ENCODE measurements around the gene G6PC2. TPM values are rescaled to one million over a fixed set of nuclear protein-coding genes. Genes with fewer than 3 reads are reported as not detected.

The G6PC2 gene
- total RNA-seq, 1 experiment from 2014 or later: not detected

GRCh38 chr2:168890006-168890782, 10.9 kb upstream of the G6PC2 start, which contains the start of gene SPC25:
Gene SPC25 (minus strand): TSS chr2:168890430. CDS start chr2:168889519, 911 bp downstream.
- peak; percentile 93 to 94 for DNase-seq
- Histone ChIP-seq H3K4me1 (no peaks in the 10 kb centered on the region; the same call in 1 of the 2 replicates), H3K4me3 (ENCODE audit: low read depth, low read length) (peak within 1 kb of the TSS; percentile 75), H3K9me3 (no peaks in the 10 kb centered on the region), H3K27me3 (replicated peaks; ENCODE audit: control insufficient read depth, insufficient read depth, low read length) (no peaks in the 10 kb centered on the region), H3K36me3 (ENCODE audit: control insufficient read depth, insufficient read depth, low read length) (no peaks in the 10 kb centered on the region)
- CTCF ChIA-PET: interaction anchor here (0.5 kb wide), 1 partner anchor 715 kb away, joined by 4 read pairs; no protein-coding TSS in a partner anchor
- POLR2A ChIA-PET: no interaction called here
- no peak for TF ChIP-seq CTCF (IDR thresholded peaks at IDR 0.05; ENCODE audit: insufficient read depth in 1 of 2, low read depth in 1 of 2, low read length in 1 of 2, severe bottlenecking in 1 of 2, unreplicated experiment in 1 of 2)
- H3K4me3 Mint-ChIP-seq (ENCODE audit: unreplicated experiment): peak within 1 kb of the TSS; percentile 94
- intact Hi-C loops (cut with micrococcal nuclease; ENCODE audit: unreplicated experiment): no loop called here
- no peaks in the 10 kb centered on the region for H3K9me3 Mint-ChIP-seq (ENCODE audit: unreplicated experiment)
- peaks cover 13% of the 10 kb centered on the region for H3K27me3 Mint-ChIP-seq (ENCODE audit: insufficient read depth, unreplicated experiment)
- no peaks in the 10 kb centered on the region for H3K4me1 Mint-ChIP-seq (ENCODE audit: low read depth, unreplicated experiment)
- peak within 1 kb of the TSS; percentile 91 for H3K27ac Mint-ChIP-seq (ENCODE audit: unreplicated experiment)
- peaks cover 20% of the 10 kb centered on the region for H3K36me3 Mint-ChIP-seq (ENCODE audit: insufficient read depth, unreplicated experiment)
- BruUV-seq (replicated peaks): TSS peak; percentile 59

GRCh38 chr2:168892327-168892726, 8.8 kb upstream of the G6PC2 start:
- no peak for TF ChIP-seq CTCF (IDR thresholded peaks at IDR 0.05; ENCODE audit: insufficient read depth in 1 of 2, low read depth in 1 of 2, low read length in 1 of 2, severe bottlenecking in 1 of 2, unreplicated experiment in 1 of 2)
- Mint-ChIP-seq H3K27ac (ENCODE audit: unreplicated experiment) (no peak overlapping the region), H3K27me3 (ENCODE audit: insufficient read depth, unreplicated experiment) (peaks cover 17% of the 10 kb centered on the region), H3K4me3 (ENCODE audit: unreplicated experiment) (no peak overlapping the region), H3K36me3 (ENCODE audit: insufficient read depth, unreplicated experiment) (peaks cover 10% of the 10 kb centered on the region), H3K4me1 (ENCODE audit: low read depth, unreplicated experiment) (no peaks in the 10 kb centered on the region), H3K9me3 (ENCODE audit: unreplicated experiment) (no peaks in the 10 kb centered on the region)
- intact Hi-C loops (cut with micrococcal nuclease; ENCODE audit: unreplicated experiment): no loop called here
- no peaks in the 10 kb centered on the region; the same call in 1 of the 2 replicates for H3K27me3 ChIP-seq (replicated peaks; ENCODE audit: control insufficient read depth, insufficient read depth, low read length)
- no peaks in the 10 kb centered on the region for H3K36me3 ChIP-seq (ENCODE audit: control insufficient read depth, insufficient read depth, low read length)
- DNase-seq: no peak
- ChIA-PET CTCF (no interaction called here), POLR2A (no interaction called here)
- H3K4me3 ChIP-seq (ENCODE audit: low read depth, low read length): no peak overlapping the region
- no peaks in the 10 kb centered on the region; the same call in 1 of the 2 replicates for H3K4me1 ChIP-seq
- no TSS peak for BruUV-seq (replicated peaks)
- H3K9me3 ChIP-seq: no peaks in the 10 kb centered on the region

- TF ChIP-seq CTCF (IDR thresholded peaks at IDR 0.05; ENCODE audit: insufficient read depth in 1 of 2, low read depth in 1 of 2, low read length in 1 of 2, severe bottlenecking in 1 of 2, unreplicated experiment in 1 of 2): no peak
- intact Hi-C loops (cut with micrococcal nuclease; ENCODE audit: unreplicated experiment): no loop called here
- H3K27me3 Mint-ChIP-seq (ENCODE audit: insufficient read depth, unreplicated experiment): peaks cover 19% of the 10 kb centered on the region
- H3K4me1 Mint-ChIP-seq (ENCODE audit: low read depth, unreplicated experiment): no peaks in the 10 kb centered on the region
- Histone ChIP-seq H3K9me3 (no peaks in the 10 kb centered on the region), H3K4me3 (ENCODE audit: low read depth, low read length) (no peak overlapping the region), H3K27me3 (replicated peaks; ENCODE audit: control insufficient read depth, insufficient read depth, low read length) (no peaks in the 10 kb centered on the region; the same call in 1 of the 2 replicates), H3K36me3 (ENCODE audit: control insufficient read depth, insufficient read depth, low read length) (no peaks in the 10 kb centered on the region), H3K4me1 (no peaks in the 10 kb centered on the region; the same call in 1 of the 2 replicates)
- ChIA-PET CTCF (no interaction called here), POLR2A (no interaction called here)
- H3K27ac Mint-ChIP-seq (ENCODE audit: unreplicated experiment): no peak overlapping the region
- no peak for DNase-seq
- H3K9me3 Mint-ChIP-seq (ENCODE audit: unreplicated experiment): no peaks in the 10 kb centered on the region
- peaks cover 7% of the 10 kb centered on the region for H3K36me3 Mint-ChIP-seq (ENCODE audit: insufficient read depth, unreplicated experiment)
- BruUV-seq (replicated peaks): no TSS peak
- H3K4me3 Mint-ChIP-seq (ENCODE audit: unreplicated experiment): no peak overlapping the region
Observed at GRCh38 chr2:168894101-168894500, 7.0 kb upstream of the G6PC2 start.
